ENCODE results near the gene TC2N. TPM values are rescaled to one million over a fixed set of nuclear protein-coding genes. Genes with fewer than 3 reads are reported as not detected.

TC2N gene
- total and polyA plus RNA-seq, 2 of the 4 experiments (the other 2 are of a cell fraction) = 0.03 to 0.18 TPM

DNA sequence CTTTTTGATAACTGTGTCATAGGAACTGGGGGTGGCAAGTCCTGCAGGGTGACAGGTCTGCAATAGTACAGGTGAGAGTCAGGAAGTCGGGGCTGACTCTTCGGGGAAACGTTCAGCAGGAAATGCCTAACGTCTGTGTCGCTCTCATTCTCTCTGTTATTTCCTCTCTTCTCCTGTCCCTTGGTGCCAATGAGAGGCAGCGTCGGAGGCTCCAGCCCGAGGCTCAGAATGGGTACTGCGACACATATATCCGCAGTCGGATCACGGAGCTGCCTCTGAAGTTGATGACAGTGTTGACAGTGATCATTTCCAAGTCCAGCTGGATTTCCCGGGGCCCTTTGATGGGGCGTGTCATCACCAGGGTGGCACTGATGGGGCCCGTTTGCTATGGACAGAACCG, 2.7 kb upstream of the TC2N start:
- no peak overlapping the region for H4K5ac ChIP-seq (ENCODE audit: low read depth, low read length)
- no peak overlapping the region for H3K18ac ChIP-seq (ENCODE audit: low read depth, low read length)
- H2BK5ac ChIP-seq (ENCODE audit: low read depth, low read length, poor library complexity, severe bottlenecking) = no peak overlapping the region
- H3K9me1 ChIP-seq (ENCODE audit: insufficient read depth, low read length) = peaks cover 21% of the 10 kb centered on the region; the same call in 1 of the 2 replicates
- H2BK120ac ChIP-seq (ENCODE audit: low read depth, low read length) = no peak overlapping the region
- TF ChIP-seq FOS (IDR thresholded peaks at IDR 0.05; ENCODE audit: low read depth, low read length) (no peak), CHD1 (IDR thresholded peaks at IDR 0.05; ENCODE audit: low read depth, low read length) (no peak), SMC3 (IDR thresholded peaks at IDR 0.05; ENCODE audit: low read depth, low read length) (no peak), RFX5 (IDR thresholded peaks at IDR 0.05; ENCODE audit: low read depth, low read length) (no peak), CEBPB (IDR thresholded peaks at IDR 0.05; ENCODE audit: low read depth, low read length) (no peak), MAFK (IDR thresholded peaks at IDR 0.05; ENCODE audit: low read depth, low read length) (no peak)
- no peaks in the 10 kb centered on the region for H4K20me1 ChIP-seq (ENCODE audit: insufficient read depth, low read length)
- H2BK20ac ChIP-seq (ENCODE audit: low read depth, low read length) = no peak overlapping the region
- DNase-seq (no peak), ATAC-seq (ENCODE audit: low read depth) (no peak)
- no peak overlapping the region for H3K14ac ChIP-seq (replicated peaks; ENCODE audit: low read depth, low read length)
- BruUV-seq (replicated peaks) = no TSS peak
- no peak overlapping the region for H3K4me3 ChIP-seq (ENCODE audit: insufficient read depth, low read depth, low read length)
- ChIA-PET POLR2A (ENCODE audit: unreplicated experiment) (interaction anchor here (0.5 kb wide), 1 partner anchor 785 kb away, joined by 3 read pairs; no protein-coding TSS in a partner anchor), CTCF (no interaction called here)
- H4K8ac ChIP-seq (ENCODE audit: low read depth in 2 of 2, low read length in 2 of 2) = no peak overlapping the region
- dilution Hi-C loops (cut with HindIII; ENCODE audit: low sequenced_read_pairs, unreplicated experiment) (no loop called here), intact Hi-C loops (cut with micrococcal nuclease) (no loop called here), in situ Hi-C loops (cut with MboI; ENCODE audit: low sequenced_read_pairs) (no loop called here)
- H2AK5ac ChIP-seq (ENCODE audit: low read depth, low read length) = no peak overlapping the region
- no peak overlapping the region for H3K4ac ChIP-seq (ENCODE audit: low read depth, low read length)
- H2AK9ac ChIP-seq (replicated peaks; ENCODE audit: low read depth, low read length, poor library complexity) = no peak overlapping the region
- no peaks in the 10 kb centered on the region for H3K9me3 ChIP-seq (ENCODE audit: control insufficient read depth, insufficient read depth, low read length)
- H3K27ac ChIP-seq (ENCODE audit: insufficient read depth, low read length) = peak overlapping the region; percentile 14; the same call in 1 of the 2 replicates
- H3K36me3 ChIP-seq (ENCODE audit: control insufficient read depth, insufficient read depth, low read length) = peaks cover 29% of the 10 kb centered on the region
- no peak overlapping the region for H3K56ac ChIP-seq (ENCODE audit: extremely low read depth, insufficient read depth, low read length)
- peak overlapping the region; percentile 24 for H2AFZ ChIP-seq (replicated peaks; ENCODE audit: low read length, poor library complexity)
- H2BK15ac ChIP-seq (ENCODE audit: low read depth, low read length) = no peak overlapping the region
- no peak overlapping the region for H3K23ac ChIP-seq (ENCODE audit: low read depth, low read length)
- H3K79me1 ChIP-seq (ENCODE audit: low read depth in 1 of 2, low read length in 2 of 2) = no peaks in the 10 kb centered on the region; a peak in 1 of 4 replicates
- no peak overlapping the region for H3K4me2 ChIP-seq (ENCODE audit: low read depth, low read length)
- H3K4me1 ChIP-seq (ENCODE audit: control insufficient read depth, insufficient read depth, low read length) = peaks cover 19% of the 10 kb centered on the region
- WGBS, 2 experiments (ENCODE audit: extremely low coverage in 2 of 2, insufficient read length in 1 of 2) = 74% methylated on average over 6 of the region's 16 CpGs; no CpG with 5 or more reads in 1 of the 2 experiments
- H3K9ac ChIP-seq (ENCODE audit: low read depth, low read length) = no peak overlapping the region
- no peak overlapping the region for H4K91ac ChIP-seq (ENCODE audit: insufficient read depth, low read depth, low read length)
- no peaks in the 10 kb centered on the region for H3K27me3 ChIP-seq (ENCODE audit: control insufficient read depth, insufficient read depth, low read length)
